ENCODE results near the gene GPT2. TPM values are rescaled to one million over a fixed set of nuclear protein-coding genes. Genes with fewer than 3 reads are reported as not detected.

Gene GPT2, protein sequence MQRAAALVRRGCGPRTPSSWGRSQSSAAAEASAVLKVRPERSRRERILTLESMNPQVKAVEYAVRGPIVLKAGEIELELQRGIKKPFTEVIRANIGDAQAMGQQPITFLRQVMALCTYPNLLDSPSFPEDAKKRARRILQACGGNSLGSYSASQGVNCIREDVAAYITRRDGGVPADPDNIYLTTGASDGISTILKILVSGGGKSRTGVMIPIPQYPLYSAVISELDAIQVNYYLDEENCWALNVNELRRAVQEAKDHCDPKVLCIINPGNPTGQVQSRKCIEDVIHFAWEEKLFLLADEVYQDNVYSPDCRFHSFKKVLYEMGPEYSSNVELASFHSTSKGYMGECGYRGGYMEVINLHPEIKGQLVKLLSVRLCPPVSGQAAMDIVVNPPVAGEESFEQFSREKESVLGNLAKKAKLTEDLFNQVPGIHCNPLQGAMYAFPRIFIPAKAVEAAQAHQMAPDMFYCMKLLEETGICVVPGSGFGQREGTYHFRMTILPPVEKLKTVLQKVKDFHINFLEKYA
- polyA plus RNA-seq (ENCODE audit: insufficient read length): 34.3 TPM
- long read RNA-seq, donor 1, transcript GPT2-201 (12 exons, 3,984 nt): major isoform, 5 of 12 reads
- long read RNA-seq, donor 1, partial matches to known transcripts: 7 of 12 reads
- long read RNA-seq, donor 1, other reads (novel, unspliced or antisense): 0 of 12 reads
- long read RNA-seq, donor 2, partial matches to known transcripts: 0 of 3 reads
- long read RNA-seq, donor 2, other reads (novel, unspliced or antisense): 0 of 3 reads
- long read RNA-seq, donor 3, transcript GPT2-201 (12 exons, 3,984 nt): major isoform, 5 of 8 reads
- long read RNA-seq, donor 3, partial matches to known transcripts: 0 of 8 reads
- long read RNA-seq, donor 3, other reads (novel, unspliced or antisense): 0 of 8 reads
- long read RNA-seq, donor 4: 0 reads
- long read RNA-seq, donor 5, transcript GPT2-201 (12 exons, 3,984 nt): major isoform, 13 of 14 reads
- long read RNA-seq, donor 5, partial matches to known transcripts: 0 of 14 reads
- long read RNA-seq, donor 5, other reads (novel, unspliced or antisense): 0 of 14 reads
- long read RNA-seq, donor 6, transcript GPT2-201 (12 exons, 3,984 nt): major isoform, 9 of 9 reads
- long read RNA-seq, donor 6, partial matches to known transcripts: 0 of 9 reads
- long read RNA-seq, donor 6, other reads (novel, unspliced or antisense): 0 of 9 reads
- long read RNA-seq, donor 7, transcript GPT2-201 (12 exons, 3,984 nt): major isoform, 9 of 9 reads
- long read RNA-seq, donor 7, partial matches to known transcripts: 0 of 9 reads
- long read RNA-seq, donor 7, other reads (novel, unspliced or antisense): 0 of 9 reads
- long read RNA-seq, donor 8, partial matches to known transcripts: 0 of 2 reads
- long read RNA-seq, donor 8, other reads (novel, unspliced or antisense): 0 of 2 reads

GRCh38 chr16:46883690-46884512 is at the start of gene GPT2:
Gene GPT2 (plus strand): TSS chr16:46884362. CDS start chr16:46884716, 354 bp downstream.
- DNase-seq: peak; percentile 91

DNA sequence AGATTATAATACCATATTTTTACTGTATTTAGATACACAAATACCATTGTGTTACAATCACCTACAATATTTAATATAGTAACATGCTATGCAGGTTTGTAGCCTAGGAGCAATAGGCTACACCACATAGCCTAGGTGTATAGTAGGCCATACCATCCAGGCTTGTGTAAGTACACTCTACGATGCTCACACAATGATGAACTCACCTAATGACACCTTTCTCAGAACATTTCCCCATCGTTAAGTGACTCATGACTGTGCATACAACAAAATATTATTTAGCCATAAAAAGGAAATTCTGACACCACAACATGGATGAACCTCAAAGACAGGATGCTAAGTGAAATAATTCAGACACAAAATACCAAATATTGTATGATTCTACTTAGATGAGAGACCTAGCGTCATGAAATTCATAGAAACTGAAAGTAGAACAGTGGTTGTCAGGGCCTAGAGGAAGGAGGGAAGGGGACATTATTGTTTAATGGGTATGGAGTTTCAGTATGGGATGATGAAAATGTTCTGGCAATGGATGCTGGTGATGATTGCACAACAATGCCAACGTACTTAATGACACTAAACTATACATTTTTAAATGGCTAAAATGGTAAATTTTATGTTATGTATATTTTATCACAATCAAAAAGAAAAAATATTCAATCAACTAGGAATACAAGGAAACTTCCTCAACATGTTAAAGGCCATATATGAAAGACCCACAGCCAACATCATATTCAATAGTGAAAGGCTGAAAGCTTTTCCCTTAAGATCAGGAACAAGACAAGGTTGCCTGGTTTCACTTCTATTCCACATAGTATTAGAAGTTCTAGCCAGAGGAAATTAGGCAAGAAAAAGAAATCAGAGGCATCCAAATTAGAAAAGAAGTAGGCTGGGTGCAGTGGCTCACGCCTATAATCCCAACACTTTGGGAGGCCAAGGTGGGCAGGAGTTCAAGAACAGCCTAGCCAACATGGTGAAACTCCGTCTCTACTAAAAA is 47.3 kb upstream of the GPT2 start:
- no peak for DNase-seq

DNA sequence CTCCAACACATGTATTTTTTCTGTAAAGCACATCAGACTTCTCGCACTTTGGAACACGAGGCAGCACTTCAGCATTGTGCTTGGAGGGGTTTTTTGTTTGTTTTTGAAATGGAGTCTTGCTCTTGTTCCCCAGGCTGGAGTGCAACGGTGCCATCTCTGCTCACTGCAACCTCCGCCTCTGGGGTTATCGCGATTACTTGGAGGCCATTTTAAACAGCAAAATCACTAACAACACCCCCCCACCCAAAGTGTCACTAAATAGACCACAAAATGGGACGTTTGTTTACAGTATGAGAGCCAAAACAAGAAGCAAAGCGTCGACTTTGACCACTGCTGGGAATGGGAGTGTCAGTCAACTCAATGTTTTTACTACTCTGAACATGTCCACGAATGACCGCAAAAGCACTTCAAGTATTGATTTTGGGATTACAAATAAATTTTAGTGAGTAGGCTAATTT is 44.1 kb upstream of the GPT2 start:
- no peak for DNase-seq

- DNase-seq: no peak
These were observed 41.8 kb upstream of the GPT2 start for GRCh38 chr16:46842192-46842895.

GRCh38 chr16:46843898-46844642 is 40.1 kb upstream of the GPT2 start:
- DNase-seq: no peak

DNA sequence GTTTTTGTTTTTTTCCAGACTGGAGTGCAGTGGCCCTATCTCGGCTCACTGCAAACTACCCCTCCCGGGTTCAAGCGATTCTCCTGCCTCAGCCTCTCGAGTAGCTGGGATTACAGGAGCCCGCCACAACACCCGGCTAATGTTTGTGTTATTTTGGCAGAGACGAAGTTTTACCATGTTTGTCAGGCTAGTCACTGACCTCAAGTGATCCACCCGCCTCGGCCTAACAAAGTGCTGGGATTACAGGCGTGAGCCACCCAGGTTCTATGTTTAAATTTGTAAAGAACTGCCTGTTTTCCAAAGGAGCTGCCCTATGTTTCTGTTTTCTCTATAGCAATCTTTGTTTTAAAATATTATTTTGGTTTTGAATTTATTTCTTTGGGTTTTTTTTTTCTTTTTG is 39.4 kb upstream of the GPT2 start:
- DNase-seq: no peak

DNA sequence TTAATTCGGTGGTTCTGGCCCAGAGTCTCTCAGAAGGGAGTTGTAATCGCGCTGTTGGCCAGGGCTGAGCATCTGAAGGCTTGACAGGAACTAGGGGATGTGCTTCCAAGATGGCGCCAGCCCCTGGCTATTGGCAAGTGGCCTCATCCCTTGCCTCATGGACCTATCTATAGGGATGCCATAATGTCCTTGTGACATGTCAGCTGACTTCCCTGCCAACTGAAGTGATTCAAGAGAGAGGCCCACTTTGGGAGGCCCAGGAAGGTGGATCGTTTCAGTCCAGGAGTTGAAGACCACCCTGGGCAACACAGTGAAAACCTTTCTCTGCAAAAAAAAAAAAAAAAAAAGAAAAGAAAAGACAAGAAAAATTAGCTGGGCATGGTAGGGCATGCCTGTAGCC is 38.2 kb upstream of the GPT2 start:
- no peak for DNase-seq

DNA sequence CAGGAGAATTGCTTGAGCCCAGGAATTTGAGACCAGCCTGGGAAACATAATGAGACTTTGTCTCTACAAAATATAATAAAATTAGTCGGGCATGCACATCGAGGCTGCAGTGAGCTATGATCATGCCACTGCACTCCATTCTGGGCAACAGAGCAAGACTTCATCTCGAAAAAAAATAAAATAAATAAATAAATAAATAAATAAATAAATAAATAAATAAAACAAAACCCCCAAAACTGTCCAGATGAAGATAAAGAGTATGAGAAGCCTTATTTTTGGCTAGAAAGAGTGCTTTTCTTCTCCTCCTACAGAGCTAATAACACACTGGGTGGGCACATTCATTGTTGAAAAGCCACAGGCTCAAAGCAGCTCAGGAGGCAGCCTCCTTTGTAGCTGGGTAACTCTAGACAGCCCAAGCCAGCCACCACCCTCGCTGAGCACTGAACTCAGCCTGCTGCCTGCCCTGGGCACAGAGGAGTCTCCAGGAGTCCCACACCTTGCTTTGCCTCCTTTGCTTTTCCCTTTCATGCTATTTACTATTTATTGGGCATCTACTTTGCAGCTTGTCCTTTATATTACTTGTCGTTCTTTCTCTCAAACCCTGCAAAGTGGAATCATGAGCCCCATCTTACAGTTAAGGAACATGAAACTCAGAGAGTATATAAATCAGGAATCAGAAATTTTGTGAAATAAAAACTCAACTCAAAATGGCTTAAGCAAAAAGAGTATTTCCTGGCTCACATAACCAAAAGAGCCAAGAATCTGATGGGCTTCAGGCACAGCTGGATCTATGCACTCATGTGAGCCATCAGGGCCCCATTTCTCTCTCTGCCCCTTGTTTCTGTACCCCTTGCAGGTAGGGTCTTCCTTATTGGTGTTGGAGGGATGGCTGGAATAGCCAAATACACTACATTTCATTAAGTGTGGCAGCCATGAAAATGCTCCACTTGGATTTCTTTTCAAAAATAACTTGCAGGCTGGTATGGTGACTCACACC is 35.1 kb upstream of the GPT2 start:
- no peak for DNase-seq

DNA sequence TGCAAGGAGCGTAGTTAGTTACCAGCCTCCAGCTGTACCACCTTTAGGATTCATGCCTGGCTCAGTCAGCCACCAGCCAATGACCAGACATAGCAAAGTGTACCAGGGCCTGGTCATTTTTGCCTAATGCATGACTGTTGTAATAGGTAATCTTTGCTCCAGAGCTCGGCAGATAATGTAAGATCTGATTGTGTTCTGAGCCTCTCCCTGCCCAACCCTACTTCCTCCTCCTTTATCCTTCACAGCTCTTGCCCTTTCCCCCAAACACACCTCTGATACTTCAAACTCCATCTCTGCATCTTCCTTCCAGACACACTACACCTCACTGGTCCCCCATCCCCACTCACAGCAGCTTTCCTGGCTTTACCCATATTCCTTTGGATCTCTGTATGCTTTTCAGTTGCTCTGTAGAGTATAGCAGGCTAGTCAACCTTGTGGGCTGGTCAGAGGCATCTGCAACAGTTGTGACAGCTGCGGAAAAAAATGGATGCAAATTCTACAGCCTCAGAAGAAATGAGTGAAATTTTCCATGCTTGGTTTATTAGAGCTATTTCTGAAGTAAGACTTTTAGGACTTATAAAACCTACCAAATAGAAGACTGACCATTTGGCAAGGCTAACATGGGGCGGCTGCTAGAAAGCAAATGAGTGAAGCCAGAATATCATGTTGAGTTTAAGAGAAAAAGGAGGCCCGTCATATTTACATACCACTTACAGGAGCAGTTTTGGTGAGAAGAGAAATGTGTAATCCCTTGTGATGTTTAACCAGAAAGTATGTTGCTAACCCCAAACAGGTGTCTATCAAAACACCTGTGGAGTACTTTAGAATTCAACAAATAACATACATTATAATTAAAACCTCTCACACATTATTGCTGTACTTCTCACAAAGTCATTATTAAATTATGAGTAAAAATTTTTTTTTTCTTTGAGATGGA is 33.3 kb upstream of the GPT2 start:
- no peak for DNase-seq

DNA sequence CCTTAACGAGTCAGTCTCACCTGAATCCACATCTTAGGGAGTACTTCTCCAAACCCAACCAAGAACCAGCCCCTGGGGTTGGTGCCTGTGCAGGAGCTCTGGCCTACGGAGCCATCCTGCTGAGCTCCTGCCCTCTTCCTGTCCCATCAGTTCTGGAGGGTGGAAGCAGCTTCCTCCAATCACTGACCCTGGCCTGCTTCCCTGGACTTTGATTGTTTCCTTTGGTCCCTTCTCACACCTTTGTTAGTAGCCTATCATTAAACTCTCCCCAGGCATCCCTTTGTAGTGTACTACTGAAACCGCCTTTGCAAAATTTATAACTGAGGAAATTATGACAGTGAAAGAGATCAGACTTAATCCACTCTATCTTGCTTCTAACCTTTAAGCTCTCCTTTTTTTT is 32.0 kb upstream of the GPT2 start:
- no peak for DNase-seq

DNA sequence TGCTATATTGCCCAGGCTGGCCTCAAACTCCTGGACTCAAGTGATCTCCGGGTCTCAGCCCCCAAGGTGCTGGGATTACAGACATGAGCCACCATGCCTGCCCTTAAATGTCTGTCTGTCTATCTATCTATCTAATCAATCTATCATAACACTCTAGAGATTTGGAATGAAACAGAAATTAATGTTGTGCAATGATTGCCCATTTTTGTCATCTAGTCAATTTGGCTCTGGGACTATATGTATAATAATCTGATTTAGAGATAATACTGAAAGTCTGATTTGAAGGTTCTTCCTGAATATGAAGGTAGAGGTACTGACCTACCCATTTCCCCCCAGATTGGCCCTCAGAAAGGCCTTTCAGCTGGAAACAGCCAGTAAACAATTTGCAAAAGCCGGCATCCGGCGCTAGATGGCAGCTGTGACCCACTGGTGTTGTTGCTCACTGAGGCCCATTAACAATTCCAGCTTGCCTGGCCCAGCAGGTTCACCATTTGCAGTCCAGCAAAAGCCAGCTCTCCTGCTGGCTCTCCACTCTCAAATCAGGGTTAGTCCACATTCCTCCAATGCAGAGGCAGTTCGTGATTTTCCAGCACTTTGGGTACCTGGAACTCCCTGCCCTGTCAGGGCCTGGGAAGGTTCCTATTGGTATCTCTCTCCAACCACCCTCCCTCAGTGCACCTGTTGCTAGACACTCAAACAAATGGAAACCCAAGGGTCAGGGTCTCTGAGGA is 30.3 kb upstream of the GPT2 start:
- peak; percentile 79 for DNase-seq

GRCh38 chr16:46854846-46855245 is 29.3 kb upstream of the GPT2 start:
- DNase-seq: no peak

DNA sequence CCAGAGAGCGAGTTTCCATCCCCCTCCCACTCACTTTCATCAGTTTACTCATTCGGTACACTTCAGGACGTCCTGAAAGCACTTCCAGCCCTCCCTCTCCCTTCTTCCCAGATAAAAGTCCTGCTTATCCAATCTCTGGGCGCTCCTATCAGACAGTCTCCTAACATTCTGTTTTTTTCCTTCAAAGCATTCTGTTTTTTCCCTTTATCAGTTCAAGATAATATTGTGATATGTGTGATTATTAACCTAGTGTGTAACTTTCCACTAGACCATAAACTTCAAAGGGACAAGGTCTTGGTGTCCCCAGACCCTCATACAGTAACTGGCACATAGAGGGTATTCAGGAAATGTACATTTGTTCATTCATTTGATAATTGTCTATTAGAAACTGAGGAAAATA is 28.8 kb upstream of the GPT2 start:
- no peak for DNase-seq

- peak; percentile 60 for DNase-seq
These were observed 26.7 kb upstream of the GPT2 start for GRCh38 chr16:46857368-46857945.

- DNase-seq: no peak
These were observed 26.0 kb upstream of the GPT2 start for GRCh38 chr16:46858151-46858550.

All from left kidney (tissue), 8 donors.